Nephron progenitor cell (in vitro differentiated cells): ENCODE results near the gene ENTPD1.
"Not testable (repeated sequence)": the region's sequence is repeated elsewhere in the genome, so short reads cannot be mapped to it uniquely, and the experiment has no call there.

Experiments
- DNase-seq: peaks from one replicate; pipeline ENCODE4 v3.0.0; 2021
- H3K27ac Mint-ChIP-seq: 2 replicates; pipeline ENCODE4 v1.8.0; 2021; ENCODE audit warnings: mild to moderate bottlenecking, moderate library complexity, mixed read lengths
- H3K27me3 Mint-ChIP-seq: 2 replicates; pipeline ENCODE4 v1.8.0; 2021; ENCODE audit warnings: mild to moderate bottlenecking, low read depth, mixed read lengths; ENCODE audit not compliant: poor library complexity
- H3K36me3 Mint-ChIP-seq: 2 replicates; pipeline ENCODE4 v1.8.0; 2021; ENCODE audit warnings: low read depth, mixed read lengths
- H3K4me1 Mint-ChIP-seq: 2 replicates; pipeline ENCODE4 v1.8.0; 2021; ENCODE audit warnings: mixed read lengths
- H3K4me3 Mint-ChIP-seq: 2 replicates; pipeline ENCODE4 v1.8.0; 2021; ENCODE audit warnings: mild to moderate bottlenecking, moderate library complexity, mixed read lengths
- H3K9me3 Mint-ChIP-seq: 2 replicates; pipeline ENCODE4 v1.8.0; 2021; ENCODE audit warnings: mild to moderate bottlenecking, moderate library complexity, mixed read lengths
- CTCF ChIP-seq: fragments of 200-600 bp; sonication (generic); IDR thresholded peaks from 2 replicates; pipeline ENCODE4 v1.5.0; 2021; ENCODE audit warnings: antibody characterized with exemption

Gene ENTPD1

GRCh38 chr10:95767884-95768556 lies 12.1 kb downstream of the ENTPD1 start:
- Mint-ChIP-seq H3K9me3 (peaks cover 33% of the 10 kb centered on the region), H3K36me3 (no peaks in the 10 kb centered on the region), H3K27me3 (peaks cover 11% of the 10 kb centered on the region), H3K27ac (no peak overlapping the region), H3K4me3 (no peak overlapping the region), H3K4me1 (peaks cover 12% of the 10 kb centered on the region)
- TF ChIP-seq CTCF, result no peak
- DNase-seq, result no peak

GRCh38 chr10:95770084-95770720 lies 14.2 kb downstream of the ENTPD1 start:
- Mint-ChIP-seq H3K36me3 (no peaks in the 10 kb centered on the region), H3K9me3 (peaks cover 47% of the 10 kb centered on the region), H3K4me1 (peaks cover 12% of the 10 kb centered on the region), H3K27me3 (peaks cover 7% of the 10 kb centered on the region), H3K27ac (peak overlapping the region; percentile 3), H3K4me3 (no peak overlapping the region)
- no peak for TF ChIP-seq CTCF
- DNase-seq, result no peak

GRCh38 chr10:95773454-95773853 lies 17.5 kb downstream of the ENTPD1 start:
- not testable (repeated sequence) for H3K27ac Mint-ChIP-seq, H3K27me3 Mint-ChIP-seq, H3K4me3 Mint-ChIP-seq, H3K36me3 Mint-ChIP-seq, DNase-seq
- peaks cover 12% of the 10 kb centered on the region for H3K4me1 Mint-ChIP-seq
- H3K9me3 Mint-ChIP-seq, result peaks cover 44% of the 10 kb centered on the region

GRCh38 chr10:95777638-95778037 lies 21.7 kb downstream of the ENTPD1 start:
- H3K9me3 Mint-ChIP-seq, result peaks cover 47% of the 10 kb centered on the region
- H3K27ac Mint-ChIP-seq, H3K36me3 Mint-ChIP-seq, H3K4me1 Mint-ChIP-seq, H3K27me3 Mint-ChIP-seq, H3K4me3 Mint-ChIP-seq, DNase-seq: not testable (repeated sequence)

- no peak for TF ChIP-seq CTCF
- DNase-seq, result no peak
- no peaks in the 10 kb centered on the region for H3K4me1 Mint-ChIP-seq
- no peak overlapping the region for H3K4me3 Mint-ChIP-seq
- H3K9me3 Mint-ChIP-seq, result peaks cover 14% of the 10 kb centered on the region
- no peak overlapping the region for H3K27ac Mint-ChIP-seq
- H3K27me3 Mint-ChIP-seq, result no peaks in the 10 kb centered on the region
- no peaks in the 10 kb centered on the region for H3K36me3 Mint-ChIP-seq
These were observed 26.4 kb downstream of the ENTPD1 start for GRCh38 chr10:95782318-95782717.

GRCh38 chr10:95783741-95784140 lies 27.8 kb downstream of the ENTPD1 start:
- Mint-ChIP-seq H3K27me3 (no peaks in the 10 kb centered on the region), H3K4me3 (no peak overlapping the region), H3K27ac (no peak overlapping the region), H3K36me3 (no peaks in the 10 kb centered on the region), H3K9me3 (peaks cover 5% of the 10 kb centered on the region), H3K4me1 (no peaks in the 10 kb centered on the region)
- no peak for DNase-seq
- TF ChIP-seq CTCF, result no peak
